PC-3 (cell line): Measurements from ENCODE around the gene CYP19A1. TPM values are rescaled to one million over a fixed set of nuclear protein-coding genes. Genes with fewer than 3 reads are reported as not detected.

Source experiments
- ATAC-seq: fragments of 200-7000 bp; cut with Tn5 transposase; 2 replicates; pipeline ENCODE4 v1.9.1; 2020; ENCODE audit warnings: mild to moderate bottlenecking, moderate library complexity
- BruUV-seq: library from RNA; stranded (reverse); fragments of 400-500 nt; replicated peaks from 2 replicates; lab custom pipeline; 2021; lab: Mats Ljungman, UMichigan
- CTCF ChIA-PET: fragments of 300-600 bp; sonication (Branson Sonifier 250); formaldehyde crosslinking; loops from one replicate; lab custom pipeline; 2022; ENCODE audit warnings: antibody characterized with exemption; lab: Charles Lee
- POLR2A ChIA-PET: fragments of 300-600 bp; sonication (Branson Sonifier 250); formaldehyde crosslinking; loops from one replicate; lab custom pipeline; 2022; ENCODE audit warnings: antibody characterized with exemption; ENCODE audit not compliant: unreplicated experiment; lab: Charles Lee
- DNase-seq: peaks from one replicate; pipeline ENCODE4 v3.0.0-alpha.2; 2015
- H2AFZ ChIP-seq: fragments of 300-600 bp; sonication (generic); 2 replicates; pipeline ENCODE4 v1.6.0; 2016; ENCODE audit warnings: antibody characterized with exemption, low read length
- H3F3A ChIP-seq: fragments of 300-600 bp; sonication (generic); one replicate; pipeline ENCODE4 v1.6.0; 2017; ENCODE audit warnings: antibody characterized with exemption, low read length, control low read depth, mild to moderate bottlenecking; ENCODE audit not compliant: unreplicated experiment
- H3K27ac ChIP-seq: fragments of 300-600 bp; sonication (generic); 2 replicates; pipeline ENCODE4 v1.5.1; 2016; ENCODE audit warnings: mild to moderate bottlenecking, low read length
- H3K27me3 ChIP-seq: fragments of 300-600 bp; sonication (generic); 2 replicates; pipeline ENCODE4 v1.6.1; 2016; ENCODE audit warnings: low read length, mixed read lengths
- H3K36me3 ChIP-seq: fragments of 300-600 bp; sonication (generic); 2 replicates; pipeline ENCODE4 v1.6.1; 2016; ENCODE audit warnings: low read depth, mixed run types, low read length, mixed read lengths
- H3K4me1 ChIP-seq: fragments of 300-600 bp; sonication (generic); 2 replicates; pipeline ENCODE4 v1.5.1; 2016; ENCODE audit warnings: low read length; ENCODE audit not compliant: insufficient read depth
- H3K4me2 ChIP-seq: fragments of 300-600 bp; sonication (generic); 2 replicates; pipeline ENCODE4 v1.6.0; 2016; ENCODE audit warnings: low read length
- H3K4me3 ChIP-seq: fragments of 300-600 bp; sonication (generic); 2 replicates; pipeline ENCODE4 v1.5.1; 2016; ENCODE audit warnings: mild to moderate bottlenecking, low read length, mixed read lengths
- H3K79me2 ChIP-seq: fragments of 300-600 bp; sonication (generic); 2 replicates; pipeline ENCODE4 v1.6.1; 2017; ENCODE audit warnings: low read length, mixed read lengths
- H3K9ac ChIP-seq: fragments of 300-600 bp; sonication (generic); 2 replicates; pipeline ENCODE4 v1.6.0; 2016; ENCODE audit warnings: mild to moderate bottlenecking, low read length
- H3K9me2 ChIP-seq: fragments of 300-600 bp; sonication (generic); replicated peaks from 2 replicates; pipeline ENCODE4 v1.6.1; 2016; ENCODE audit warnings: mixed run types, low read length, mixed read lengths
- H3K9me3 ChIP-seq: fragments of 300-600 bp; sonication (generic); 2 replicates; pipeline ENCODE4 v1.6.1; 2016; ENCODE audit warnings: low read length, mixed read lengths
- H4K20me1 ChIP-seq: fragments of 300-600 bp; sonication (generic); 2 replicates; pipeline ENCODE4 v1.6.1; 2016; ENCODE audit warnings: low read length, mixed read lengths
- CTCF ChIP-seq: fragments of 300-600 bp; sonication (generic); conservative IDR thresholded peaks from 2 replicates; pipeline ENCODE4 v1.5.1; 2017; ENCODE audit warnings: antibody characterized with exemption, low read depth, mild to moderate bottlenecking, low read length
- EZH2 ChIP-seq: fragments of 300-600 bp; sonication (generic); IDR thresholded peaks from one replicate; pipeline ENCODE4 v1.6.1; 2017; ENCODE audit warnings: antibody characterized with exemption, mild to moderate bottlenecking, low read length; ENCODE audit not compliant: unreplicated experiment
- EZH2phosphoT487 ChIP-seq: fragments of 300-600 bp; sonication (generic); IDR thresholded peaks from 2 replicates; pipeline ENCODE4 v1.6.1; 2018; ENCODE audit warnings: mild to moderate bottlenecking, antibody characterized with exemption, low read length, borderline replicate concordance
- intact Hi-C: fragments of 100-400 bp; cut with micrococcal nuclease; formaldehyde crosslinking; loops from 2 replicates; pipeline ENCODE4 v1.9.0; 2023
- total RNA-seq: library from RNA; depleted of rRNA; stranded (reverse); fragments of >200 nt; gene quantifications from 2 replicates; pipeline ENCODE4 v1.2.3, GENCODE V29; 2014

CYP19A1 gene
- total RNA-seq, 1 experiment from 2014 or later = not detected

- Histone ChIP-seq H3K27me3 (peaks cover 34% of the 10 kb centered on the region), H3K9ac (no peak overlapping the region), H3K79me2 (no peaks in the 10 kb centered on the region), H3K4me3 (no peak overlapping the region), H3K27ac (no peak overlapping the region), H3K4me1 (no peaks in the 10 kb centered on the region), H4K20me1 (no peaks in the 10 kb centered on the region), H3K9me2 (no peaks in the 10 kb centered on the region), H3K9me3 (no peaks in the 10 kb centered on the region), H3F3A (no peaks in the 10 kb centered on the region), H3K36me3 (no peaks in the 10 kb centered on the region), H2AFZ (no peak overlapping the region), H3K4me2 (no peak overlapping the region)
- ChIA-PET CTCF (interaction anchor here (1.5 kb wide), 1 partner anchor 35 kb away, joined by 5 read pairs; no protein-coding TSS in a partner anchor), POLR2A (no interaction called here)
- TF ChIP-seq EZH2phosphoT487 = no peak
- no peak for TF ChIP-seq EZH2
- no peak for TF ChIP-seq CTCF
- intact Hi-C loops = no loop called here
- DNase-seq (no peak), ATAC-seq (no peak)
- no TSS peak for BruUV-seq
Measured at GRCh38 chr15:51265037-51265555, 73.3 kb downstream of the CYP19A1 start.

GRCh38 chr15:51263726-51264125, 74.7 kb downstream of the CYP19A1 start:
- Histone ChIP-seq H3K4me2 (no peak overlapping the region), H3K79me2 (no peaks in the 10 kb centered on the region), H3K9ac (no peak overlapping the region), H3F3A (no peaks in the 10 kb centered on the region), H3K27ac (no peak overlapping the region), H3K4me1 (no peaks in the 10 kb centered on the region), H3K9me3 (no peaks in the 10 kb centered on the region), H3K9me2 (no peaks in the 10 kb centered on the region), H3K36me3 (no peaks in the 10 kb centered on the region), H3K27me3 (peaks cover 34% of the 10 kb centered on the region), H3K4me3 (no peak overlapping the region), H2AFZ (no peak overlapping the region), H4K20me1 (no peaks in the 10 kb centered on the region)
- ATAC-seq (no peak), DNase-seq (no peak)
- BruUV-seq = no TSS peak
- POLR2A ChIA-PET = no interaction called here
- TF ChIP-seq EZH2 (no peak), EZH2phosphoT487 (no peak), CTCF (no peak)
- CTCF ChIA-PET = interaction anchor here (1.5 kb wide), 1 partner anchor 34 kb away, joined by 5 read pairs; no protein-coding TSS in a partner anchor
- intact Hi-C loops = no loop called here

DNA sequence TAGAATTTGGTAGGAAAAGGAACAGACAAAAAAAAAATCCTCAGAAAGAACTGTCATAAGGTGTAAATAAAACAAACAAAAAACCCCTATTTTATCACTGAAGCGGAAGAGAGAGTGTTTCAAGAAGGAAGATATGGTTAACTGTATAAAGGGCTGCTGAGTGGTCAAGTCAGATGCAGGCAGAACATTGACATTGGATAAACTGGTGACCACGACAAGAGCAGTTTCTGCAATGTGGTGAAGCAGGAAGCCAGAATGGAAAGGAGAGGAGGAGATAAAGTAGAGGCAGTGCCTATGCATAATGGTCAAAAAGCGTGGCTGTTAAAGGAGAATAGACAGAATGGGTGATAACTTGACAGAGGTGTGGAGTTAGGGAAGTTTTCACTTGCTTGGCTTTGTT, 75.3 kb downstream of the CYP19A1 start:
- no peaks in the 10 kb centered on the region for H3K9me3 ChIP-seq
- TF ChIP-seq CTCF = no peak
- TF ChIP-seq EZH2 = no peak
- no peak for TF ChIP-seq EZH2phosphoT487
- H3K4me3 ChIP-seq = no peak overlapping the region
- CTCF ChIA-PET = no interaction called here
- no peaks in the 10 kb centered on the region for H3K36me3 ChIP-seq
- H3F3A ChIP-seq = no peaks in the 10 kb centered on the region
- H3K9me2 ChIP-seq = no peaks in the 10 kb centered on the region
- intact Hi-C loops = no loop called here
- peaks cover 31% of the 10 kb centered on the region for H3K27me3 ChIP-seq
- no peak overlapping the region for H2AFZ ChIP-seq
- BruUV-seq = no TSS peak
- H3K4me1 ChIP-seq = no peaks in the 10 kb centered on the region
- ATAC-seq (no peak), DNase-seq (no peak)
- no peak overlapping the region for H3K4me2 ChIP-seq
- no peaks in the 10 kb centered on the region for H3K79me2 ChIP-seq
- H3K9ac ChIP-seq = no peak overlapping the region
- H3K27ac ChIP-seq = no peak overlapping the region
- POLR2A ChIA-PET = no interaction called here
- H4K20me1 ChIP-seq = no peaks in the 10 kb centered on the region
